Mesendoderm (in vitro differentiated cells): Measurements from ENCODE around the gene CYP26B1.

Experiments used
- DNase-seq: peaks from one replicate; pipeline ENCODE4 v3.0.0; 2013
- H2AK5ac ChIP-seq: 2 replicates; pipeline ENCODE4 v1.6.1; 2013; ENCODE audit warnings: low read length, inconsistent platforms
- H2BK120ac ChIP-seq: 2 replicates; pipeline ENCODE4 v1.6.1; 2013; ENCODE audit warnings: low read depth, mild to moderate bottlenecking, low read length, moderate library complexity, mixed read lengths
- H2BK15ac ChIP-seq: replicated peaks from 2 replicates; pipeline ENCODE4 v1.6.1; 2013; ENCODE audit warnings: low read depth, mild to moderate bottlenecking, moderate library complexity
- H2BK5ac ChIP-seq: 2 replicates; pipeline ENCODE4 v1.6.1; 2013; ENCODE audit warnings: low read length, inconsistent platforms
- H3K18ac ChIP-seq: 2 replicates; pipeline ENCODE4 v1.6.1; 2013; ENCODE audit warnings: mild to moderate bottlenecking, low read length, mixed read lengths
- H3K23ac ChIP-seq: one replicate; pipeline ENCODE4 v1.6.1; 2013; ENCODE audit warnings: low read length
- H3K27ac ChIP-seq: 2 replicates; pipeline ENCODE4 v1.5.1; 2013; ENCODE audit warnings: low read depth, mild to moderate bottlenecking, inconsistent platforms, low read length, moderate library complexity
- H3K27me3 ChIP-seq: 2 replicates; pipeline ENCODE4 v1.6.1; 2013; ENCODE audit warnings: low read length, control low read depth, mild to moderate bottlenecking, inconsistent platforms; ENCODE audit not compliant: insufficient read depth, poor library complexity
- H3K36me3 ChIP-seq: 2 replicates; pipeline ENCODE4 v1.6.1; 2013; ENCODE audit warnings: low read length, inconsistent platforms; ENCODE audit not compliant: control insufficient read depth, insufficient read depth
- H3K4ac ChIP-seq: one replicate; pipeline ENCODE4 v1.6.1; 2013; ENCODE audit warnings: low read depth, mild to moderate bottlenecking, low read length, moderate library complexity
- H3K4me1 ChIP-seq: 2 replicates; pipeline ENCODE4 v1.6.1; 2013; ENCODE audit warnings: low read depth, low read length, inconsistent platforms; ENCODE audit not compliant: control insufficient read depth
- H3K4me2 ChIP-seq: 2 replicates; pipeline ENCODE4 v1.6.1; 2013; ENCODE audit warnings: low read length
- H3K4me3 ChIP-seq: 2 replicates; pipeline ENCODE4 v1.5.1; 2013; ENCODE audit warnings: mild to moderate bottlenecking, low read length
- H3K56ac ChIP-seq: one replicate; pipeline ENCODE4 v1.6.1; 2013; ENCODE audit warnings: low read length
- H3K79me1 ChIP-seq: 2 replicates; pipeline ENCODE4 v1.6.1; 2013; ENCODE audit warnings: low read length, inconsistent platforms
- H3K79me2 ChIP-seq: 2 replicates; pipeline ENCODE4 v1.6.1; 2013; ENCODE audit warnings: mild to moderate bottlenecking, low read length; ENCODE audit not compliant: control insufficient read depth, insufficient read depth
- H3K9ac ChIP-seq: 2 replicates; pipeline ENCODE4 v1.6.1; 2013; ENCODE audit warnings: low read length, inconsistent platforms
- H4K5ac ChIP-seq: one replicate; pipeline ENCODE4 v1.6.1; 2013; ENCODE audit warnings: low read length
- H4K8ac ChIP-seq: one replicate; pipeline ENCODE4 v1.6.1; 2013; ENCODE audit warnings: low read depth, mild to moderate bottlenecking, control low read depth, low read length, moderate library complexity
- WGBS: extraction: QIAGEN DNeasy Blood & Tissue Kit; methylation state at CpG from one replicate; pipeline ENCODE4 v1.1.7; 2013; ENCODE audit warnings: low lambda C conversion rate, missing lambda C conversion rate; ENCODE audit not compliant: insufficient coverage; ENCODE audit errors: extremely low coverage; 5-methylcytosine and 5-hydroxymethylcytosine counted together

CYP26B1 gene

GRCh38 chr2:72159211-72159993 is 11.7 kb upstream of the CYP26B1 start:
- no peaks in the 10 kb centered on the region for H3K36me3 ChIP-seq
- H3K56ac ChIP-seq: no peak overlapping the region
- H3K4me3 ChIP-seq: no peak overlapping the region
- no peak overlapping the region for H2AK5ac ChIP-seq
- no peaks in the 10 kb centered on the region for H3K79me1 ChIP-seq
- no peak overlapping the region for H3K18ac ChIP-seq
- no peak overlapping the region for H3K27ac ChIP-seq
- DNase-seq: no peak
- no peak overlapping the region for H3K4me2 ChIP-seq
- no peak overlapping the region for H2BK15ac ChIP-seq
- no peak overlapping the region for H3K4ac ChIP-seq
- H2BK5ac ChIP-seq: no peak overlapping the region
- no peaks in the 10 kb centered on the region for H3K79me2 ChIP-seq
- H2BK120ac ChIP-seq: no peak overlapping the region
- H3K27me3 ChIP-seq: no peaks in the 10 kb centered on the region
- no peaks in the 10 kb centered on the region for H3K4me1 ChIP-seq
- H3K23ac ChIP-seq: no peak overlapping the region
- H3K9ac ChIP-seq: no peak overlapping the region
- no peak overlapping the region for H4K8ac ChIP-seq
- no CpG with 5 or more reads among the region's 12 CpGs for WGBS
- no peak overlapping the region for H4K5ac ChIP-seq

DNA sequence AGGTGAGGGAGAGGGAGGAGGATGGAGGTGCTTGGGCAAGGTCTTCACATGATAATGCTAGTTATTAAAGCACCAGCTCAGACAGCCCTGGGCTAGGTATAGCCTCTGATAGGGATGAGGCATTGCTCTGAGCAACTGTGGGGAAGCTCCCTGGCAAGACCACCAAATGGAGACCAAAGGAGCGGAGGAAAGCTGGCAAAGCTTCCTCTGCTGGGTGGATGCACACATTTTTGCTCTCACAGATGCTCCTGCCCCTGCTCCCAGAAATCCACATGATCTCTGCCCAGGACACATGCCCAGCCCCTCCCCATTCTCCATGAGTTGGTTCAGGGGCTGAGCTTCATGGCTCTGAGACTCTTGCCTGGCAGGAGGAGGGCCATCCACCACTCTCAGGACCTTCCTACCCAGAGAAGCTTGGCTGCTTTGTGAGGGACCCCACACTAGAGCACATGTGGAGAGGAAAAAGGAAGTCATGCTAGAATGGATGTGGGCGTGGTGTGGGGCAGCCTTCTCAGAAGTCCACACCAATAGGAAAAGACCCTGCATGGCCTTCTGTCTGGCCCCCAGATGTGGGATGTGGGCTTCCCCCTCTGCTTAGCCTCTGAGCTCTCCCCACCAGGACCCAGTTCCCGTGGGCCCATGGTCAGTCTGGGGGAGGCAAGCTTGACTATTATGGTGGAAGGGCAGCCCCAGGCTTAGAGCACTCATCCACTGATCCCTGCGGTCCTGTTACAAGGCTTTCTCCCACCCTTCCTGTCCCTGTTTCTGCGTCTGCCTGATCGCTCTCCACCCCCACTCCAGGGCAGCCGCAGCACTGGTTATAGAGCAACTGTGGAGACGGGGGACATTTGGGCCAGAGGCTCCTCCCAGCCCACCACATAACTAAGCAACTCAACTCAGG is 10.5 kb upstream of the CYP26B1 start:
- Histone ChIP-seq H3K4ac (no peak overlapping the region), H3K23ac (no peak overlapping the region), H3K79me2 (no peaks in the 10 kb centered on the region), H3K18ac (no peak overlapping the region), H4K8ac (no peak overlapping the region), H3K4me1 (no peaks in the 10 kb centered on the region), H2BK120ac (no peak overlapping the region), H3K27me3 (no peaks in the 10 kb centered on the region), H3K4me2 (no peak overlapping the region), H2BK15ac (no peak overlapping the region), H3K4me3 (no peak overlapping the region), H3K27ac (no peak overlapping the region), H3K9ac (no peak overlapping the region), H4K5ac (no peak overlapping the region), H2BK5ac (no peak overlapping the region), H3K36me3 (no peaks in the 10 kb centered on the region), H2AK5ac (no peak overlapping the region), H3K79me1 (no peaks in the 10 kb centered on the region), H3K56ac (no peak overlapping the region)
- no peak for DNase-seq
- WGBS: no CpG with 5 or more reads among the region's 8 CpGs

DNA sequence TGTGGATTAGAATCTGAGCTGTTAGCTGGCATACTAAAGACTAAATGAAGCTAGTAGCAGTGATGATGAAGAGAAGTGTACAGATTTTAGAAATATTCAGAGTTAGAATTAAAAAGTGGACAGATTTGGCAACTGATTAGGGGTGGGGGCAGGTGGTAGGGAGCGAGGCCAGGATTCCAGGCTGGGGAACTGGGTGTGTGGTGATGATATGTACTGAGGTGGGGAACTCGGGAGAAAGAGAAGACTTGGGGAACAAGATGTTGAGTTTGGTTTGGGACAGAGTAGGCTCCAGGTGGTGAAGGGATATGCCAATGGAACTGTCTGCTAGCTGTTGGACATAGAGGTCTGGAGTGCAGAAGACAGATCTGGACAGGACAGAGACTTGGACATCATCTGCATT is 9.2 kb upstream of the CYP26B1 start:
- no peaks in the 10 kb centered on the region for H3K79me1 ChIP-seq
- H4K8ac ChIP-seq: no peak overlapping the region
- DNase-seq: no peak
- H3K4ac ChIP-seq: no peak overlapping the region
- H4K5ac ChIP-seq: no peak overlapping the region
- H3K23ac ChIP-seq: no peak overlapping the region
- H3K36me3 ChIP-seq: no peaks in the 10 kb centered on the region
- H3K79me2 ChIP-seq: no peaks in the 10 kb centered on the region
- no peak overlapping the region for H2BK15ac ChIP-seq
- H3K4me3 ChIP-seq: no peak overlapping the region
- H3K56ac ChIP-seq: no peak overlapping the region
- no CpG with 5 or more reads among the region's 2 CpGs for WGBS
- H3K27me3 ChIP-seq: no peaks in the 10 kb centered on the region
- no peak overlapping the region for H2BK120ac ChIP-seq
- H3K9ac ChIP-seq: no peak overlapping the region
- H3K18ac ChIP-seq: no peak overlapping the region
- H3K4me2 ChIP-seq: no peak overlapping the region
- no peaks in the 10 kb centered on the region for H3K4me1 ChIP-seq
- H2AK5ac ChIP-seq: no peak overlapping the region
- no peak overlapping the region for H2BK5ac ChIP-seq
- no peak overlapping the region for H3K27ac ChIP-seq

DNA sequence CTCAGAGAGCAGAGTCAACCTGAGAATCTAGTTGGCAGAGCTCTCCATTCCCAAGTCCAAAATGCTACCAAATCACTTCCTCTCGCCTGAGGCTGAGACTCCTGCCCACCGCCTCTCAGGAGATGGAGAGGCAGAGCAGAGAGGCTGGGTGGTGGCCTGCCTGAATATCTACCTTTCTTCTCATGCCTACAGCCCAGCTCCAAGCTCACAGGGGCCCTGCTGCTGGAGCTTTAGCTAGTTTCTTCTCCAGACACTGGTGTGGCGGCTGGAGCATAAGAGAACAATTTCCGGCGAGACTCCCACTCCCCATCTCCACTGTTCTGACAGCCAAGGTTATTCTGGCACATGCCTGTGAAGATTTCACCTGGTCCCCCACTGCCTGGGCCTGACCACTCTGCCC is 8.1 kb upstream of the CYP26B1 start:
- DNase-seq: no peak
- H3K36me3 ChIP-seq: no peaks in the 10 kb centered on the region
- H3K27me3 ChIP-seq: no peaks in the 10 kb centered on the region
- no peak overlapping the region for H3K4ac ChIP-seq
- no peak overlapping the region for H3K9ac ChIP-seq
- H3K4me1 ChIP-seq: no peaks in the 10 kb centered on the region
- no peak overlapping the region for H2BK5ac ChIP-seq
- no peak overlapping the region for H2AK5ac ChIP-seq
- no peak overlapping the region for H4K8ac ChIP-seq
- H3K27ac ChIP-seq: no peak overlapping the region
- no peaks in the 10 kb centered on the region for H3K79me2 ChIP-seq
- H4K5ac ChIP-seq: no peak overlapping the region
- H3K23ac ChIP-seq: no peak overlapping the region
- H3K4me3 ChIP-seq: no peak overlapping the region
- WGBS: no CpG with 5 or more reads among the region's 5 CpGs
- H3K18ac ChIP-seq: no peak overlapping the region
- H3K56ac ChIP-seq: no peak overlapping the region
- no peak overlapping the region for H3K4me2 ChIP-seq
- no peaks in the 10 kb centered on the region for H3K79me1 ChIP-seq
- no peak overlapping the region for H2BK15ac ChIP-seq
- H2BK120ac ChIP-seq: no peak overlapping the region

DNA sequence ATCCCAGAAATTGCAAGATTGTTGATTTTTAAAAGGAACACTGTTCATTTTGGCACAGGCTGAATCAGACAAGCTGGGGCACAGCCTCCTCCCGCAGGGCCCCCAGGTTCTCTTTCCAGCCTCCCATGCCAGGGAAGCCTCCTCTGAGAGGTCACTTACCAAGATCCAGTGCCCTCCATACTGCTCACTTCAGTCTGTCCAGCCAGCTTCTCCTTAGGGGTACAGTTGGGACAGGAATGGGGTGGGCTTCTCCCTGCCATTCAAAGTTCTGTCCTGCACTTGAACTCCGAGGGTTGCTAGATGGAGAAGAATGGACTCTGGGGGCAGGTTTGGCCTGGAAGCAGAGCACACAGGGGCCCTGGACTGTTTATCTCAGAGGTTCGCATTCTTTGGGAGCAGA is 7.5 kb upstream of the CYP26B1 start:
- no CpG with 5 or more reads among the region's 3 CpGs for WGBS
- H3K79me2 ChIP-seq: no peaks in the 10 kb centered on the region
- no peak overlapping the region for H2BK15ac ChIP-seq
- no peaks in the 10 kb centered on the region for H3K27me3 ChIP-seq
- H4K5ac ChIP-seq: no peak overlapping the region
- H3K4me2 ChIP-seq: no peak overlapping the region
- DNase-seq: no peak
- H3K4me3 ChIP-seq: no peak overlapping the region
- H2BK5ac ChIP-seq: no peak overlapping the region
- no peak overlapping the region for H3K9ac ChIP-seq
- no peak overlapping the region for H3K18ac ChIP-seq
- no peak overlapping the region for H4K8ac ChIP-seq
- H3K79me1 ChIP-seq: no peaks in the 10 kb centered on the region
- H3K23ac ChIP-seq: no peak overlapping the region
- H3K27ac ChIP-seq: no peak overlapping the region
- no peak overlapping the region for H2BK120ac ChIP-seq
- no peak overlapping the region for H3K56ac ChIP-seq
- H3K4ac ChIP-seq: no peak overlapping the region
- no peaks in the 10 kb centered on the region for H3K36me3 ChIP-seq
- H2AK5ac ChIP-seq: no peak overlapping the region
- H3K4me1 ChIP-seq: no peaks in the 10 kb centered on the region
